H9 (cell line): ENCODE results near the gene USP7. TPM values are rescaled to one million over a fixed set of nuclear protein-coding genes. Genes with fewer than 3 reads are reported as not detected.

Source experiments
- DNase-seq: peaks from one replicate; pipeline ENCODE4 v3.0.0-alpha.2; 2017
- H2AFZ ChIP-seq: one replicate; pipeline ENCODE4 v1.6.1; 2013; ENCODE audit warnings: mild to moderate bottlenecking, low read length, control low read depth, moderate library complexity
- H2AK5ac ChIP-seq: 2 replicates; pipeline ENCODE4 v1.6.1; 2013; ENCODE audit warnings: low read length, control low read depth, mixed read lengths; ENCODE audit not compliant: insufficient read length
- H2BK120ac ChIP-seq: one replicate; pipeline ENCODE4 v1.6.1; 2013; ENCODE audit warnings: low read depth, mild to moderate bottlenecking, low read length, control low read depth, inconsistent platforms; ENCODE audit not compliant: poor library complexity, severe bottlenecking
- H2BK12ac ChIP-seq: 2 replicates; pipeline ENCODE4 v1.6.1; 2013; ENCODE audit warnings: low read length, control low read depth, mixed read lengths, low read depth; ENCODE audit not compliant: insufficient read length
- H2BK15ac ChIP-seq: 2 replicates; pipeline ENCODE4 v1.6.1; 2013; ENCODE audit warnings: low read depth, low read length, control low read depth
- H2BK20ac ChIP-seq: one replicate; pipeline ENCODE4 v1.6.1; 2013; ENCODE audit warnings: low read depth, mild to moderate bottlenecking, low read length, control low read depth, inconsistent platforms; ENCODE audit not compliant: poor library complexity, severe bottlenecking
- H2BK5ac ChIP-seq: 2 replicates; pipeline ENCODE4 v1.6.1; 2013; ENCODE audit warnings: low read length, control low read depth, mixed read lengths; ENCODE audit not compliant: insufficient read length
- H3K14ac ChIP-seq: 2 replicates; pipeline ENCODE4 v1.6.1; 2013; ENCODE audit warnings: low read length, control low read depth; ENCODE audit not compliant: insufficient read depth
- H3K18ac ChIP-seq: 2 replicates; pipeline ENCODE4 v1.6.1; 2013; ENCODE audit warnings: low read depth, mild to moderate bottlenecking, mixed read lengths, low read length, control low read depth; ENCODE audit not compliant: insufficient read length
- H3K23ac ChIP-seq: 2 replicates; pipeline ENCODE4 v1.6.1; 2013; ENCODE audit warnings: low read length, control low read depth, mixed read lengths, low read depth; ENCODE audit not compliant: insufficient read length
- H3K23me2 ChIP-seq: 2 replicates; pipeline ENCODE4 v1.6.1; 2013; ENCODE audit warnings: low read depth, mild to moderate bottlenecking, mixed read lengths, low read length, control low read depth; ENCODE audit not compliant: insufficient read length, poor library complexity, severe bottlenecking
- H3K27ac ChIP-seq: 2 replicates; pipeline ENCODE4 v1.5.1; 2013; ENCODE audit warnings: low read length, control low read depth, mixed read lengths, low read depth; ENCODE audit not compliant: insufficient read length
- H3K27me3 ChIP-seq: 2 replicates; pipeline ENCODE4 v1.6.1; 2013; ENCODE audit warnings: low read length, control low read depth, inconsistent platforms; ENCODE audit not compliant: insufficient read depth
- H3K4ac ChIP-seq: 2 replicates; pipeline ENCODE4 v1.6.1; 2013; ENCODE audit warnings: low read depth, mild to moderate bottlenecking, control low read depth, inconsistent platforms, low read length, moderate library complexity
- H3K4me1 ChIP-seq: 2 replicates; pipeline ENCODE4 v1.6.1; 2013; ENCODE audit warnings: low read length, control low read depth, inconsistent platforms; ENCODE audit not compliant: insufficient read depth
- H3K4me2 ChIP-seq: 2 replicates; pipeline ENCODE4 v1.6.1; 2013; ENCODE audit warnings: low read length, control low read depth, mixed read lengths; ENCODE audit not compliant: insufficient read length, insufficient read depth
- H3K56ac ChIP-seq: 2 replicates; pipeline ENCODE4 v1.6.1; 2013; ENCODE audit warnings: low read depth, mild to moderate bottlenecking, mixed read lengths, low read length, control low read depth; ENCODE audit not compliant: insufficient read length
- H3K79me1 ChIP-seq: 2 replicates; pipeline ENCODE4 v1.6.1; 2013; ENCODE audit warnings: low read depth, mild to moderate bottlenecking, moderate library complexity, low read length, control low read depth, inconsistent platforms; ENCODE audit not compliant: insufficient read depth, poor library complexity, severe bottlenecking
- H3K79me2 ChIP-seq: 2 replicates; pipeline ENCODE4 v1.6.1; 2013; ENCODE audit warnings: low read length, control low read depth, inconsistent platforms; ENCODE audit not compliant: insufficient read depth
- H3K9ac ChIP-seq: 2 replicates; pipeline ENCODE4 v1.6.1; 2013; ENCODE audit warnings: low read length, control low read depth, mixed read lengths; ENCODE audit not compliant: insufficient read length; ENCODE audit errors: extremely low read depth
- H3K9me3 ChIP-seq: one replicate; pipeline ENCODE4 v1.6.1; 2013; ENCODE audit warnings: low read depth, low read length, inconsistent platforms; ENCODE audit not compliant: control insufficient read depth
- H3T11ph ChIP-seq: one replicate; pipeline ENCODE4 v1.6.1; 2013; ENCODE audit warnings: mild to moderate bottlenecking, low read length, control low read depth, inconsistent platforms
- H4K20me1 ChIP-seq: one replicate; pipeline ENCODE4 v1.6.1; 2013; ENCODE audit not compliant: control insufficient read depth, insufficient read length, insufficient read depth
- H4K5ac ChIP-seq: 2 replicates; pipeline ENCODE4 v1.6.1; 2013; ENCODE audit warnings: low read depth, mild to moderate bottlenecking, mixed read lengths, low read length, control low read depth; ENCODE audit not compliant: insufficient read length
- H4K8ac ChIP-seq: replicated peaks from 2 replicates; pipeline ENCODE4 v1.6.1; 2013; ENCODE audit warnings: low read length, control low read depth, mixed read lengths, low read depth; ENCODE audit not compliant: insufficient read length
- H4K91ac ChIP-seq: 2 replicates; pipeline ENCODE4 v1.6.1; 2013; ENCODE audit warnings: low read depth, mild to moderate bottlenecking, moderate library complexity, mixed read lengths, low read length, control low read depth; ENCODE audit not compliant: insufficient read length
- H3K27ac Mint-ChIP-seq, 3 experiments: 2 replicates in 2 of 3; 3 replicates in 1 of 3; pipeline ENCODE4 v1.8.0; 2020 to 2021; ENCODE audit warnings: mixed read lengths in 3 of 3, mild to moderate bottlenecking in 1 of 3, moderate library complexity in 1 of 3
- H3K27me3 Mint-ChIP-seq: 2 replicates; pipeline ENCODE4 v1.8.0; 2021; ENCODE audit warnings: low read depth, mild to moderate bottlenecking, moderate library complexity, mixed read lengths
- H3K36me3 Mint-ChIP-seq, 3 experiments: 2 replicates in 2 of 3; 3 replicates in 1 of 3; pipeline ENCODE4 v1.8.0; 2020 to 2021; ENCODE audit warnings: low read depth in 3 of 3, mixed read lengths in 3 of 3; ENCODE audit not compliant: insufficient read depth in 1 of 3
- H3K4me1 Mint-ChIP-seq, 2 experiments: 2 replicates each; pipeline ENCODE4 v1.8.0; 2020; ENCODE audit warnings: mixed read lengths in 2 of 2
- H3K4me3 Mint-ChIP-seq, 2 experiments: 2 replicates in 1 of 2; 3 replicates in 1 of 2; pipeline ENCODE4 v1.8.0; 2020 to 2021; ENCODE audit warnings: mild to moderate bottlenecking in 2 of 2, mixed read lengths in 2 of 2, moderate library complexity in 1 of 2
- H3K9me3 Mint-ChIP-seq, 2 experiments: 2 replicates in 1 of 2; 3 replicates in 1 of 2; pipeline ENCODE4 v1.8.0; 2020; ENCODE audit warnings: mild to moderate bottlenecking in 2 of 2, mixed read lengths in 2 of 2, moderate library complexity in 1 of 2
- WGBS: extraction: QIAGEN DNeasy Blood & Tissue Kit; methylation state at CpG from one replicate; pipeline ENCODE4 v1.1.7; 2013; ENCODE audit warnings: missing lambda C conversion rate, low lambda C conversion rate, mixed read lengths; ENCODE audit not compliant: insufficient read length; ENCODE audit errors: extremely low coverage; 5-methylcytosine and 5-hydroxymethylcytosine counted together
- total RNA-seq: library from RNA; stranded (reverse); gene quantifications from 2 replicates; pipeline ENCODE4 v1.2.1, GENCODE V29; 2021
- TF ChIP-seq, protein P1 (sequence below): fragments of 200-600 bp; sonication (generic); conservative IDR thresholded peaks from 3 replicates; pipeline ENCODE4 v1.8.0; 2021; ENCODE audit warnings: antibody characterized with exemption, mild to moderate bottlenecking

Gene USP7
- total RNA-seq, 1 experiment from 2014 or later: 192 TPM

DNA sequence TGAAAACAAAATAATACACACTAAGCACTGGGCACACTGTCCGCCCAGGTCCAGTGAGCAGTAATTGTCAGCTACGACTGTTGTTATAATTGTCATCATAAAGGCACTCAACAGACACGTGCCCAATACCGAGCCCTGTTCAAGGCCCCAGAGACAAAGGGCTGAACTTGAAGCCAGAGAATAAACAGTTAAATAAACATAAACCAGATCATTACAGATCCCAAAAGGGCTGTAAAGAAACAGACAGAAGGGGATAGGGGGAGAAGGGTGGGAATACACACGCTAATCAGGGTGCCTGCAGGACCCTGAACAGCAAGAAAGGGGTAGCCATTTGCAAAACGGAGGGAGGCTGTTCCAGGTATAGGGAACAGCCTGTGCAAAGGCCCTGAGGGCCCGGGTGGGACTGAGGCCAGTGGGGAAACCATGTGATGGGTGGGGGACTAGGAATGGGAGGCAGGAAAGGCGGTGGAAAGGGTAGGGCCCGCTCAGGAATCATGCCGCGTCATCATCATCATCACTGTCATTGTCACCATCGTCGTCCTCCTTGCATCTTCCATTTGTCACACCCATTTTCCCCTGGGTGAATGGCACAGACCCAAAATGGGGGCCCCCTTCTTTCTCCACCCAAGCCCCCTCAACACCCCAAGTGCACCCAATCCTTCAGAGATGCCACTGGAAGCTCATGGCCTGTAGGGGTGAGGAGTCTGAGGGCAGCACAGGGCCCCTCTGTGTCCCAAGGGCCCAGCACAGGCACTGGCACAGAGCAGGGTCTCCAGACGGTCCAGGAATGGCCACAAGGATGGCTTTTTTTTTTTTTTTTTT, 101.2 kb downstream of the USP7 start:
- no peak overlapping the region for H2BK12ac ChIP-seq
- H2BK120ac ChIP-seq: no peak overlapping the region
- H3K27ac ChIP-seq: no peak overlapping the region
- H4K8ac ChIP-seq: no peak overlapping the region
- no peak overlapping the region for H4K91ac ChIP-seq
- peaks cover 5% of the 10 kb centered on the region for H3K79me1 ChIP-seq
- H3T11ph ChIP-seq: no peak overlapping the region
- H3K4me1 ChIP-seq: peaks cover 20% of the 10 kb centered on the region; the same call in 1 of the 2 replicates
- no peak overlapping the region for H3K56ac ChIP-seq
- H3K23ac ChIP-seq: no peak overlapping the region
- no peak overlapping the region for H3K18ac ChIP-seq
- H3K27me3 Mint-ChIP-seq: no peaks in the 10 kb centered on the region; the same call in none of the 2 replicates
- no peaks in the 10 kb centered on the region for H3K27me3 ChIP-seq
- no peak overlapping the region for H3K4ac ChIP-seq
- peaks cover 8% of the 10 kb centered on the region for H3K23me2 ChIP-seq
- no peak overlapping the region for H2BK15ac ChIP-seq
- no peak overlapping the region for H3K14ac ChIP-seq
- DNase-seq: no peak
- no peak overlapping the region for H3K4me2 ChIP-seq
- H4K20me1 ChIP-seq: peaks cover 5% of the 10 kb centered on the region
- H3K9ac ChIP-seq: no peak overlapping the region
- H2BK5ac ChIP-seq: no peak overlapping the region
- TF ChIP-seq, protein P1, sequence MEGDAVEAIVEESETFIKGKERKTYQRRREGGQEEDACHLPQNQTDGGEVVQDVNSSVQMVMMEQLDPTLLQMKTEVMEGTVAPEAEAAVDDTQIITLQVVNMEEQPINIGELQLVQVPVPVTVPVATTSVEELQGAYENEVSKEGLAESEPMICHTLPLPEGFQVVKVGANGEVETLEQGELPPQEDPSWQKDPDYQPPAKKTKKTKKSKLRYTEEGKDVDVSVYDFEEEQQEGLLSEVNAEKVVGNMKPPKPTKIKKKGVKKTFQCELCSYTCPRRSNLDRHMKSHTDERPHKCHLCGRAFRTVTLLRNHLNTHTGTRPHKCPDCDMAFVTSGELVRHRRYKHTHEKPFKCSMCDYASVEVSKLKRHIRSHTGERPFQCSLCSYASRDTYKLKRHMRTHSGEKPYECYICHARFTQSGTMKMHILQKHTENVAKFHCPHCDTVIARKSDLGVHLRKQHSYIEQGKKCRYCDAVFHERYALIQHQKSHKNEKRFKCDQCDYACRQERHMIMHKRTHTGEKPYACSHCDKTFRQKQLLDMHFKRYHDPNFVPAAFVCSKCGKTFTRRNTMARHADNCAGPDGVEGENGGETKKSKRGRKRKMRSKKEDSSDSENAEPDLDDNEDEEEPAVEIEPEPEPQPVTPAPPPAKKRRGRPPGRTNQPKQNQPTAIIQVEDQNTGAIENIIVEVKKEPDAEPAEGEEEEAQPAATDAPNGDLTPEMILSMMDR: no peak
- H4K5ac ChIP-seq: no peak overlapping the region
- H2BK20ac ChIP-seq: no peak overlapping the region
- H3K9me3 Mint-ChIP-seq: peaks cover 0 to 3% of the 10 kb centered on the region in 2 experiments; a peak in 2 of 5 replicates
- no CpG with 5 or more reads among the region's 14 CpGs for WGBS
- H3K27ac Mint-ChIP-seq: peak overlapping the region in 1 of 3 experiments; percentile 37; a peak in 3 of 7 replicates
- H3K4me3 Mint-ChIP-seq: peak overlapping the region in 1 of 2 experiments; percentile 52; a peak in 1 of 5 replicates
- no peak overlapping the region for H2AFZ ChIP-seq
- no peaks in the 10 kb centered on the region for H3K9me3 ChIP-seq
- H3K36me3 Mint-ChIP-seq: peaks cover 31 to 42% (median 35%) of the 10 kb centered on the region in 3 experiments
- peaks cover 54% of the 10 kb centered on the region; the same call in 1 of the 2 replicates for H3K79me2 ChIP-seq
- H2AK5ac ChIP-seq: no peak overlapping the region
- peaks cover 48 to 64% of the 10 kb centered on the region in 2 experiments for H3K4me1 Mint-ChIP-seq
